Muscle of arm (tissue), 12 donors: ENCODE measurements around the gene OSBPL2. TPM values are rescaled to one million over a fixed set of nuclear protein-coding genes. Genes with fewer than 3 reads are reported as not detected.

Source experiments
- DNase-seq: peaks from one replicate; pipeline ENCODE4 v3.0.0-alpha.2; 2013
- polyA plus RNA-seq, 12 donors: library from polyadenylated mRNA; unstranded; fragments of 120-200 nt; gene quantifications; one replicate each; pipeline ENCODE4 v1.2.1, GENCODE V29; 2013; ENCODE audit not compliant: insufficient read length in 12 of 12

The OSBPL2 gene
- polyA plus RNA-seq, 12 donors = 24.1 to 43.3 (median 30.6) TPM; not detected in 1

GRCh38 chr20:62248890-62249560 is 10.7 kb downstream of the OSBPL2 start:
- DNase-seq = no peak

GRCh38 chr20:62252342-62252966 is 14.1 kb downstream of the OSBPL2 start:
- no peak for DNase-seq

DNA sequence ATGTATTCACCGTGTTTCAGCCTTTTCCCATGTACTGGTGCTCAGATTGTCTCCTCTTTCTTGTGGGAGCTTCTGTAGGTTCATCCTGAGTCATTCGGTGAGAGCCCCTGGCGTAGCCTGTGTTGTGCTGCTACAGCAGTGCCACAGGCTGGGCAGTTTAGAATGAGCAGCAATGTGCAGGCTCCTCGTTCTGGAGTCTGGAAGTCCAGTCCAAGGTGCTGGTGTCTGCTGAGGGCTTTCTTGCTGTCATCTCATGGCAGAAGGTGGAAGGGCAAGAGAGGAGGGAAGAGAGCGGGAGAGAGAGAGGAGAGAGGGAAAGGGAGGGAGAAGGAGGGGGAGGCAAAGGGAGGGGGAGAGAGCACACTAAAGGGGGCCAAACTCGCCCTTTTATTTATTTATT is 15.1 kb downstream of the OSBPL2 start:
- DNase-seq = no peak

DNA sequence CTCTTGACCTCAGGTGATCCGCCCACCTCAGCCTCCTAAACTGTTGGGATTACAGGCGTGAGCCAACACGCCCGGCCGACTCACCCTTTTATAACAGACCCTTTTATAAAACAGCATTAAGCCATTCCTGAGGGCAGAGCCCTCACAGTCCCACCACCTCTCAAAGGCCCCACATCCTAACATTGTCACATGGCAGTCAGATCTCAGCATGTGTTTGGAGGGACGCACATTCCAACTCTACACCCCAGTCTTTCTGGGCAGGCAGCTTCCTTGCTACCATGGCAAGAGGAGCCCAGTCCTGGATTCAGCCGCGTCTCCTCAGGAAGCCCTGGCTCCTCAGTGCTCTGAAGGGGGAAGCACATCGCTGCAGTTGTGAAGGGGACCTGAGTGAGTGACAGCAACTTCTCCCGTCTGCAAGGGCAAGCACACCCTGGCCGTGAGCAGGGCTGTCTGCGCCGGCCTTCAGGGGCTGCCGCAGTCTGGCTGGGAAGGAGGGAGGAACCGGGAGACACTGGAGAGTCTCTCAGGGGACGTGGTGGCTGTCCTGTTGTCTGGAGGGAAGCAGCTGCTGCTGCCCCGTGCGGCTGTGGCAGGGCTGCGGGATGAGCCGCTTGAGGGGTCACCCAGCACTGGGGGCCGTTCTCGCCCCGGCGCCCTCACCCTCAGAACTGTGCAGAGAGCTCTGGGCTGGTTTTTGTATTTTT is 15.9 kb downstream of the OSBPL2 start:
- no peak for DNase-seq

DNA sequence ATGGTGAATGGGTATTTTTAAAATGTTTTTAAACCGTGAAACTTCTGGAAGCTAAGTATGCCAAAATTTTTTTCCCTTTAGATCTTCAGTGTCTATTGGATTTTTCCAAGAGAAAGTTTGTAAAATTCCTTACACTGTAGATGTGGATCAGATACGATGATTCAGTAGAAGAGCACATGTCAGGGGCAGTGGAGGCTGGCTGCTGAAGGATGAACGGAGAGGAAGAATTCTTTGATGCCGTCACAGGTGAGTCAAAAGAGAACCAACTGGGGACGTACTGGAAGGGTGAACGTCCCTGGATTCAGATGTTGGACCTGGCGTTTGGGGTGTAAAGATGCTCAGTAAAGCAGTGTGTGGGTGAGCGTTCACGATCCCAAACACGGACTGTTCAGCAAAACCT is 17.7 kb downstream of the OSBPL2 start:
- no peak for DNase-seq

- DNase-seq = no peak
Observed at GRCh38 chr20:62258499-62259293, 20.4 kb downstream of the OSBPL2 start.

DNA sequence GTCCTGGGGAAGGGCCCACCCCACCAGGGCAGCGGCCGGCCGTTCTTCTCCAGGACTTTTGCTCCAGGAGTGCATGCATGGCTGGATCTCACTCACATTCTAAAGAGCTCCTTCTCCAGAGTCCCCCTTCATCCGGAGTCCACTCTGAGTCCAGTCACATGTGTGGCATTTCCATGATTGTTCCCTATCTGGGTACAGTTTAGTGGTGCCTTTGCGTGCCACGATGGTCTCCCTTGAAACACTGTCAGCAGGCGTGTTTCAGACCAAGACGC is 20.9 kb downstream of the OSBPL2 start:
- DNase-seq = no peak

DNA sequence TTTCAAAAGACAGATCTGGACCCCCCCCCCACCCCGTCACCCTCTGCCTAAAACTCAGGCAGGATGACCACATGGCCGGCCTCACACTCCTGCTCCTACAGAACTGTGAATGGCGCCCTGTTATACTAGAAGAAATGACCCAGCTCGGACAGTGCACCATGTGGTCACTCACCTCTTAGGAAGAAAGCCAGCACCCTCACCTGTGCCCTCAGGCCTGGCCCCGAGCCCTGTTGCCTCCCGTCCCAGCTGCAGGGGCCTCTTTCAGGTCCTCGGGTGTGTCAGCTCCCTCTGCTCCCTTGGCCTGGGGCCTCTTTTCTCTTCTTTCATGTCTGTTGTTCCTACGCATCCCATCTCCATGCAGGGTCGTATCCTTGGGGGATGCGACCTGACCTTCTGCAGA is 23.7 kb downstream of the OSBPL2 start:
- no peak for DNase-seq

DNA sequence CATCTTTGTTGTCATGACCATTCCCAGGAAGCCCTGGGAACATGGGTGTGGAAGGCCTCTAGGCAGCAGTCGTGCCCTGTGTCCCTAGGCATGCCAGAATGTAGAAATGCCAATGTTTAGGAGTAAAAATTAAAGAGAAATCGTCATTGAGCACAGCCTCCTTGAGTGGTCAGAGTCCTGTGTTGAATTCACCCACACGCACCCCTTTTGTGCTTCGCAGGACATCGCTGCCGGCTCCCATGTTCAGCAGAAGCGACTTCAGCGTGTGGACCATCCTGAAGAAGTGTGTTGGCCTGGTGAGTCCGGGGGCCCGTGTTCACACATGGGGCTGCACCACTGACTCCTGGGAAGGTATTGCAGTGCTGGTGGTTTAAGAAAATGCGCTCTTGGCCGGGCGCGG is 25.1 kb downstream of the OSBPL2 start:
- DNase-seq = no peak

GRCh38 chr20:62265365-62265764 is 27.0 kb downstream of the OSBPL2 start:
- no peak for DNase-seq

GRCh38 chr20:62266340-62266739 is 28.0 kb downstream of the OSBPL2 start:
- no peak for DNase-seq

- no peak for DNase-seq
Observed at GRCh38 chr20:62266851-62267250, 28.5 kb downstream of the OSBPL2 start.

GRCh38 chr20:62267543-62267942 is 29.2 kb downstream of the OSBPL2 start:
- no peak for DNase-seq

DNA sequence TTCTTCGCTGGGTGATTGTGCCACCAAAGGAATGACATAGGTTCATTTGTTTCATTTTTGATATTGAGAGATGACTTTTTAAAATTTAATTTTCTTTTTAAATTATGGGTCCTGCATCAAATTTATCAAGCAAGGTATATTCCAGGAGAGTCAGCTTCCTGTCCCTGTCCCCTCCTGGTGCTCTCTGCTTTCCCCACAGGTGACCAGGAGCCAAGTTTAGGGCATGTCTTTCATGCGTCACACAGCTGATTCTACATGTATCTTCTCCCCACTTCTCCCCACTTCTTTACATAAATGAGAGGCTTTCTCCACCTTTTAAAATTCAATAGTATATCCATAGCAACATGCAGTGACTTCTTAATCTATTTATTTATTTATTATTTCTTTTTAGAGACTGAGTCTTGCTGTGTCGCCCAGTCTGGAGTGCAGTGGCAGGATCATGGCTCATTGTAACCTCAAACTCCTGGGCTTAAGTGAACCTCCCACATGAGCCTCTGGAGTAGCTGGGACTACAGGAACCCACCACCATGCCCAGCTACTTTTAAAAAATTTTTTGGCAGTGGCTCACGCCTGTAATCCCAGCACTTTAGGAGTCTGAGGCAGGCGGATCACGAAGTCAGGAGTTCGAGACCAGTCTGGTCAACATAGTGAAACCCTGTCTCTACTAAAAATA is 30.0 kb downstream of the OSBPL2 start:
- no peak for DNase-seq

GRCh38 chr20:62269378-62269777 is 31.1 kb downstream of the OSBPL2 start:
- no peak for DNase-seq

DNA sequence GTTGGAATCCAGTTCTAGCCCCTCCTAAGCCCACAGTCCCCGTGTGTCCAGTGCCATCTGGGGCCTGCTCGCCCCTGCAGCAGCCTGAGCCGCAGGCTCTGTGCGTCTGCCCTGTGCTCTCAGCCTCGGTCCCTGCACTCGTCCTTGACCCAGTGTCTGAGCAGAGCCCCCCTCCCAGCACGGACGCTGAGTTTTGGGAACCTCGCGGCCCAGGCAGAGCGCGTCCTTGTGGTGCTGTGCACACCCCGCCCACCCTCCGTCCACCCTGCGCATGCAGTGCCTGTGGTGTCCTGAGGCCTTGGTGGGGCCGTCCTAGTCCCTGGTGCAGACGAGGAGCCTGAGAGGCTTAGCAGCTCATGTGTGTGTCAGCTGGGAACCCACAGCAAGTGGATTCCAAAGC is 31.6 kb downstream of the OSBPL2 start:
- no peak for DNase-seq

GRCh38 chr20:62272200-62272599 is 33.9 kb downstream of the OSBPL2 start:
- no peak for DNase-seq

GRCh38 chr20:62273416-62273815 is 35.1 kb downstream of the OSBPL2 start:
- DNase-seq = no peak

GRCh38 chr20:62274332-62274950 is 36.1 kb downstream of the OSBPL2 start:
- DNase-seq = no peak

GRCh38 chr20:62275219-62275618 is 36.9 kb downstream of the OSBPL2 start:
- DNase-seq = no peak

DNA sequence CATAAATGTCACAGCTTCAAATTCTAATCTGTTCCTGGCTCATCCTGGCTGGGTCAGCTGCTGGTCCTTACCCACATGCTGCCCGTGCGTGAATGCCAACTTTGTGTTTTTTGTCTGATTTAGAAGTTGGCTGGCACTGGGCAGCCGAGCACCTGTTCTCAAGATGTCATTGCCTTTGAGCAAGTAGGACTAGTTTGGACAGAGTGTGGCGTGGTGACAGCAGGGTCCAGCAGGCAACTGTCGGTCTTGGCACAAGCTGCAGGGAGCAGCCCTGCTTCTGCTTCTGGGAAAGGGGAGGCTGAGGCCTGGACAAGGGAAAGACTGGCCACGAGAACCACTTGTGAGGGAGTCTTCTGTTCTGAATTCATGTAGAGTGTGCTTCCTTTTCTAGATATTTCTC is 38.1 kb downstream of the OSBPL2 start:
- DNase-seq = peak; percentile 67

DNA sequence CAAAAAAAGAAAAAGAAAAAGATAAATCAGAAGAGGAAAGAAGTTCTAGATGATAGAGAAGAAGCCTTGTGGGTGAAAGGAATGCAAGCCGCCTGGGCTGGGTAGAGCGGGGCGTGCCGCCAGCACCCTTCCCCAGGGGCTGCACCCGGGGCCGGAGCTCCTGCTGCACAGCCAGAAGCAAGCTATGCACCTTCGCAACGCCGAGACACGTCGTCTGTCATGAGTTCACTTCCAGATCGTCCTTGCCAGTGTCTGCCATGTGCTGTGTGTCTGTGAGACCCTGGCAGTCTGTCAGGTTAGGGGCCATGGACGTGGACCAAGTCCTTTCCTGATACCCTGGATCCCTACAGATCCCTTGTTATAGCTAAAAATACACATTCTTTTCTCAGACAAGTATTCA is 38.9 kb downstream of the OSBPL2 start:
- no peak for DNase-seq
